ENCODE measurements around the gene KCNG2. TPM values are rescaled to one million over a fixed set of nuclear protein-coding genes. Genes with fewer than 3 reads are reported as not detected.
A peak's percentile ranks its signal among the peaks of the same experiment; 100 is the strongest.

The KCNG2 gene
- total RNA-seq, 2 experiments from 2014 or later, result not detected

- no peak overlapping the region for H3K4me3 Mint-ChIP-seq
- no peak for TF ChIP-seq CTCF (IDR thresholded peaks at IDR 0.05)
- ATAC-seq (ENCODE audit: poor library complexity) (no peak), DNase-seq (peak in 1 of 14 experiments; percentile 10)
- H3K27me3 ChIP-seq (ENCODE audit: control insufficient read depth in 1 of 2, insufficient read depth in 2 of 2, low read length in 2 of 2), result peaks cover 37 to 71% of the 10 kb centered on the region in 2 experiments
- H3K27ac ChIP-seq (ENCODE audit: low read depth in 1 of 2, low read length in 2 of 2), result no peak overlapping the region
- CTCF ChIA-PET, result no interaction called here
- H3K9me3 Mint-ChIP-seq, result no peaks in the 10 kb centered on the region
- intact Hi-C loops (cut with DNase I, micrococcal nuclease), result loop anchor here in 1 of 2 experiments (10.0 kb wide), 1 partner anchor 175 kb away; the partner anchor contains the start of gene HSBP1L1
- H3K4me3 ChIP-seq (ENCODE audit: low read length), result no peak overlapping the region
- H3K9me3 ChIP-seq (ENCODE audit: control insufficient read depth in 1 of 2, insufficient read depth in 1 of 2, low read length in 2 of 2), result peaks cover 0 to 22% of the 10 kb centered on the region in 2 experiments
- peaks cover 8% of the 10 kb centered on the region for H3K4me1 Mint-ChIP-seq (ENCODE audit: low read depth)
- no peaks in the 10 kb centered on the region for H3K36me3 Mint-ChIP-seq (ENCODE audit: low read depth)
- H3K36me3 ChIP-seq (ENCODE audit: insufficient read depth, low read length), result no peaks in the 10 kb centered on the region
- H3K27me3 Mint-ChIP-seq, result peaks cover 74% of the 10 kb centered on the region
- no peaks in the 10 kb centered on the region for H3K4me1 ChIP-seq (ENCODE audit: insufficient read depth, low read length)
- H3K27ac Mint-ChIP-seq, result no peak overlapping the region
- POLR2A ChIA-PET, result no interaction called here
These were observed 7.5 kb upstream of the KCNG2 start for GRCh38 chr18:79789901-79790890.

GRCh38 chr18:79790996-79791972 is 6.5 kb upstream of the KCNG2 start:
- no peak overlapping the region for H3K4me3 Mint-ChIP-seq

More at GRCh38 chr18:79790996-79791972, 6.5 kb upstream of the KCNG2 start:
- POLR2A ChIA-PET, result no interaction called here
- CTCF ChIA-PET, result no interaction called here
- Histone ChIP-seq H3K27ac (ENCODE audit: low read depth in 1 of 2, low read length in 2 of 2) (no peak overlapping the region), H3K4me3 (ENCODE audit: low read length) (no peak overlapping the region), H3K36me3 (ENCODE audit: insufficient read depth, low read length) (no peaks in the 10 kb centered on the region), H3K9me3 (ENCODE audit: control insufficient read depth in 1 of 2, insufficient read depth in 1 of 2, low read length in 2 of 2) (peaks cover 0 to 22% of the 10 kb centered on the region in 2 experiments), H3K27me3 (ENCODE audit: control insufficient read depth in 1 of 2, insufficient read depth in 2 of 2, low read length in 2 of 2) (peaks cover 36 to 63% of the 10 kb centered on the region in 2 experiments), H3K4me1 (ENCODE audit: insufficient read depth, low read length) (no peaks in the 10 kb centered on the region)
- no peaks in the 10 kb centered on the region for H3K9me3 Mint-ChIP-seq
- DNase-seq (peak in 4 of 14 experiments; percentile 7 to 49 (median 24)), ATAC-seq (ENCODE audit: poor library complexity) (no peak)
- no peak overlapping the region for H3K27ac Mint-ChIP-seq
- intact Hi-C loops (cut with DNase I, micrococcal nuclease), result loop anchor here in 1 of 2 experiments (10.0 kb wide), 1 partner anchor 174 kb away; the partner anchor contains the start of gene HSBP1L1
- H3K36me3 Mint-ChIP-seq (ENCODE audit: low read depth), result no peaks in the 10 kb centered on the region
- H3K4me1 Mint-ChIP-seq (ENCODE audit: low read depth), result peaks cover 10% of the 10 kb centered on the region
- TF ChIP-seq CTCF (IDR thresholded peaks at IDR 0.05), result no peak
- H3K27me3 Mint-ChIP-seq, result peaks cover 70% of the 10 kb centered on the region

Data from CD4-positive, alpha-beta T cell (primary cell).